ENCODE results near the gene CERS1.

CERS1 gene

DNA sequence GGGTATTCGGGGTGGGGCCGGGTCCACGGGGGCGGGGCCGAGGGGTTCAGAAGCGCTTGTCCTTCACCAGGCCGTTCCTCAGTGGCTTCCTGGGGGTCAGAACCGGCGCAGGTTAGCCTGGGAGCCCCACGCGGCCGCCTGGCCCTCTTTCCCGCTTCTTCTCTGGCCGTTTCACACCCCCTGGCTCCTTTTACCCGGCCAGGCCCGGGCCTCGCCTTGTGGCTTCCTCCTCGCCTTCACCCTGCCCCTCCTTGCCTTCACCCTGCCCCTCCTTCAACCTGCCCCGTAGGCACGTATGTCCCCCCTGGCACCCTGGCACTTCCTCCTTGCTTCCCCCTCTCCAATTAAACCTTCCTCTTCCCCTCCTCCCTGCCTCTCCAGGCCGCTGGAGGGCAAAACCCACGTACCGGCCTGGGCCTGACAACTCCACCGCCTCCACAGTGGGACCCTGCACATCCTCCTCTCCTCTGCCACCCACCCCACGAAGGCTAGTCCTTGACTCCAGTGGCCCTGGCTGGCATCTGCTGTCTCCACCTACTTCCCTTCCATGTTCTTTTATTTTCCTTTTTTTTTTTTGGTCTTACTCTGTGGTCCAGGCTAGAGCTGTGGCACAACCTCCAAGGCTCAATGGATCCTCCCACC lies 25.3 kb downstream of the CERS1 start:
- no peak for DNase-seq (ENCODE audit: low read depth)

GRCh38 chr19:18869781-18870530 lies 26.0 kb downstream of the CERS1 start:
- no peak for DNase-seq (ENCODE audit: low read depth)

GRCh38 chr19:18869023-18869618 lies 26.8 kb downstream of the CERS1 start:
- no peak for DNase-seq (ENCODE audit: low read depth)

DNA sequence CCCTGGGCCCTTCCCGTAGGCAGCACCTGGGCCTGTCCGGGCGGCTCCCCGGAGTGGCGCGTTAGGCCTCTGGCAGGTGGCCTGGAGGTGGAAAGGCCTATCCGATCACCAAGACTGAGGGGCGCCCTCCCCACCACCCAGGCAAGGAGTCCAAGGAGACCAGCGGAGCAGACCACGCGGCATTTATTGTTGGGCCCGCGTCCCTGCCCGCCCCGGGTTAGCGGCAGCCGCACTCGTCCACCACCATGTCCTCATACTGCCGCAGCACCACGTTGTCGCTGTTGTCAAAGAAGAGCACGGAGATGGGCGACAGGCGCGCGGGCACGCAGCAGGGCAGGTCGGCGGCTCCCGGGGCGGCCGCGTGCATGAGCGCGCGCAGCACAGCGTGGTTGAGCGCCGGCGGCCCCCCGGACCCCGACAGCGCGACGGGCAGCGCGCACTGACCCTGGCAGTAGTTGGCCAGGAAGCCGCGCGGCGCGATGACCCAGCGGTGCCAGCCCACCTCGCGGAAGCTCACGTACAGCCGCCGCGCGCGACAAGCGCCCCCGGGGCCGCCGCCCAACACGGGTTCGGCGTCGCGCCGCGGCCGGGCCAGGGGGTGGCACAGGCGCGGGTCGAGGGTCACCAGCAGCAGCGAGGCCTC lies 27.5 kb downstream of the CERS1 start:
- DNase-seq (ENCODE audit: low read depth), result no peak

DNA sequence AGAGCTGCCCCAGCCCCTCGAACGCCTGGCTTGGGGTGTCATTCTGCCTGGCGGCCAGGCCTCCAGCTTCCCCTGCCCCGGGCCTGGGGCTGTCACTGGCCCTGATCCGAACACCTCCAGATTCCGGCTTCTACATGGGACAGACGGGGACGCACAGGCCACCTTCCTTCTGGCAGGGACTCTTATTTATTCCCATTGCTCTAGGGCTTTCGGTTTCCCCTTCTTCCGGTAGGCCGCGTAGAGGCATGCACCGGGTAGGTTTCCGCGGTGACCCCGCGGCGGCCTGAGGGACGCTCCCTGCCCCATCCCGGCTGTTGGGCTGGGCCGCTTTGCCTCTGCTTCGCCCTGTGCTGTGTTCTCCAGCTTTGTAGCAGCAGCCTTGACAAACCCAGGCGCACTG lies 28.2 kb downstream of the CERS1 start:
- DNase-seq (ENCODE audit: low read depth), result no peak

DNA sequence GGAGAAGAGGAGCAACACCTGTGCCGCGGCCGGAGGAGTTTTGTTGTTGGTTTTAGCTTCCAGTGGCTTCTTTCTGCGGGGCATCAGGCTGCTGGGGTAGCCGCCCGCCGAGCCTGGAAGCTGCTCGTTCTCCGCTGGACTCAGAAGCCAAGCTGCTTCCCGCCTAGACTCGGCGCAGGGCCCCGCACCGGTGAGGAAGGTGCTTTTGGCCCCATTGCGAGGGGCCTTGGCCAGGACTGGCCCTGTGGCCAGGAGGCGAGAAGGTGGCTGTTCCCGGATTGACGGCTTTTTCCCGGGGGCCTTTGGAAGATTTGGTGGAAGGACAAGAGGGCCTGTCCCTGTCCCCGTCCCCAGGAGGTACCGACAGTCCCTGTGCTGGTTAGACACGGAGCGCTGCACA lies 28.8 kb downstream of the CERS1 start:
- no peak for DNase-seq (ENCODE audit: low read depth)

DNA sequence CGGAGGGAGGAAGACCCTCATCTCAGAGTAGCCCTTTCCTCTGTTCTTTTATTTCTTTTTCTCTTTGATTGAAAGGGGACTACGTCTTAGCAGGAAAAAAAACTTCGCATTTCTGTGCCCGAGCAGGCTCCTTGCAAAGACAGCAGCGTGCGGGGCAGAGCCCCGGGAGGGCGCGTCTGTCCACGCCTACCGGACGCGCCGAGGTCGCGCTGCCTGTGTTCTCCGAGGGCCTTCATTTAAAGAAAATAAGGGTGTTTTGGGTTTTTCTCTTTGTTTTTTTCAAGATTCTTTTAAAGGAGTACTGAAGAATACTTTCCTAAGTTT lies 29.2 kb downstream of the CERS1 start:
- no peak for DNase-seq (ENCODE audit: low read depth)

DNA sequence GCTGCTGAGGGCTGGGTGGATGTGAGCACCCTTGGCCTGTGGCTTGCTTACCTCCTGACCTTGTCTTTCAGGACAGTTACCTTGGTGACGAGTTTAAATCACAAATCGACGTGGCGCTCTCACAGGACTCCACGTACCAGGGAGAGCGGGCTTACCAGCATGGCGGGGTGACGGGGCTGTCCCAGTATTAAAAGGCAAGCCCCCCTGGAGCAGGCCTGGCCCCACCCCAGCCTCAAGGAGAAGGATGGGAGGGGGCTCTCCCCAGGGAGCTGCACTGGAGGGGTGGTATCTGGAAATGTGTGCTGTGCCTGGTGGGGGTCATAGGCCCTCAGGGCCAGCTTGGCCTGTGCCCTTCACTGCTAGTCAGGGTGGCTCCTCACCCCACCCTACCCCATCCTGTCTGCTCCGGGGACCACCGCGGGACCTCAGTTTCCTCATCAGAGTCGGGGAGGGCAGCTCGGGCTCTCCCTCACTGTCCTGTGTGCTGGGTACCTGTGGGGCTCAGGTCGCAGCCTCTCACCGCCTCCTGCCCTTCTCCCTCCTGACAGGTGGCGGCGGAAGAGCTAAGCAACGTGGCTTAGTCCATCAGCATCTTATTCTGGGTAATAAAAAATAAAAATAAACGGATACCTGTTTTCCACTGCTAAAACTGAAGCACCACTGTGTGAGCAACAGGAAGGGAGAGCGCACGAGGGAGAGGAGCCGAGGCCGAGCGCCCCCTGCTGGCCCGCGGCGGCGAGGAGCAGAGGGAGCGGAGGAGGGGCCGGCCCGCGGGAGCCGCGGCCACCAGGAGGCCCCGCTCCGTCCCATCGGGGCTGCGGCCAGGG lies 29.8 kb downstream of the CERS1 start:
- DNase-seq (ENCODE audit: low read depth), result peak; percentile 15

DNA sequence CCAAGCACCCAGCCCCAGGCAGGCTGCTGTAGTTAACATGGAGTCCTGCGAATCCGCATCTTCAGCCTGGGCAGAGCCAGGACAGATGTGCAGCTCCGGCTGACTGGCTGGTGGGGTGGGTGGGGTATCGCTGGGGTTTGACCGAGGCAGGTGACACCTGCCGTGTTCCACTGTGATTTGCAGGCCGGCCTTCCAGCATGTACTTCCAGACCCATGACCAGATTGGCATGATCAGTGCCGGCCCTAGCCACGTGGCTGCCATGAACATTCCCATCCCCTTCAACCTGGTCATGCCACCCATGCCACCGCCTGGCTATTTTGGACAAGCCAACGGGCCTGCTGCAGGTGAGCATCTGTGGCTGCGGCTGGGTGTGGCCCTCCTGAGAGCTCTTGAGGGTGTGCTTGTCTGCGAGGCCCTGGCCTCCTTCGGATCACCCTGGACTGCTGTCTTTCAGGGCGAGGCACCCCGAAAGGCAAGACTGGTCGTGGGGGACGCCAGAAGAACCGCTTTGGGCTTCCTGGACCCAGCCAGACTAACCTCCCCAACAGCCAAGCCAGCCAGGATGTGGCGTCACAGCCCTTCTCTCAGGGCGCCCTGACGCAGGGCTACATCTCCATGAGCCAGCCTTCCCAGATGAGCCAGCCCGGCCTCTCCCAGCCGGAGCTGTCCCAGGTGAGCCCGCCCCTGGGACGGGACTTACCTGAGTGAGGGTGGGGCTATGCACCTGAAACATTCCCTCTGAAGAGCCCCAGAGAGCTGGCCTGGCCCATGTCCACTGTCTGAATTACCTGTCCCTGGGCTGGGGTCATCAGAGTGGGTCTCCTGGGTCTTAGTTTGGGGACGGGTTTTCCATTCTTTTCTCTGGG lies 30.6 kb downstream of the CERS1 start:
- no peak for DNase-seq (ENCODE audit: low read depth)

DNA sequence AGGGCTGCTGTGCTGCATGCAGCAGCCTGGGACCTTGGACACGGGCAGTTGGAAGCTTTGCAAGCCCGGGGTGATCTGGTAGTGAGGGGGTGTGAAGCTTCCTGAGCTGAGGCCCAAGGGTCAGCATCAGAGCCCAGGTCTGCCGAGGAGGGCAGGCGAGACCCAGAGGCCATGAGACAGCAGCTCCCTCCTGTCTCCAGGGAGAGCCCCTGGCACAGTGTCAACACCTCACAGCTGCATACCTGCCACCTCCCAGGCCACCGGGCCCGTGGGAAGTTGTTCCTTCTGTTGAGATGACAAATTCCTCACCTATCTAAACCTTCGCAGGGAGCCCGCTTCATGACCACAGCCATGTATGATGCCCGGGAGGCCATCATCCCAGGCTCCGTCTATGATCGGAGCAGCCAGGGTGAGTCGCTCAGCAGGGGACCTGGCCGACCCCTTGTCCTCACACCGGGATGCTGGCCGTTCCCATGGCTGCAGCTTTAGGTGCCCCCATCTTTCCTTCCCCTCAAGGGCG lies 32.1 kb downstream of the CERS1 start:
- no peak for DNase-seq (ENCODE audit: low read depth)

DNA sequence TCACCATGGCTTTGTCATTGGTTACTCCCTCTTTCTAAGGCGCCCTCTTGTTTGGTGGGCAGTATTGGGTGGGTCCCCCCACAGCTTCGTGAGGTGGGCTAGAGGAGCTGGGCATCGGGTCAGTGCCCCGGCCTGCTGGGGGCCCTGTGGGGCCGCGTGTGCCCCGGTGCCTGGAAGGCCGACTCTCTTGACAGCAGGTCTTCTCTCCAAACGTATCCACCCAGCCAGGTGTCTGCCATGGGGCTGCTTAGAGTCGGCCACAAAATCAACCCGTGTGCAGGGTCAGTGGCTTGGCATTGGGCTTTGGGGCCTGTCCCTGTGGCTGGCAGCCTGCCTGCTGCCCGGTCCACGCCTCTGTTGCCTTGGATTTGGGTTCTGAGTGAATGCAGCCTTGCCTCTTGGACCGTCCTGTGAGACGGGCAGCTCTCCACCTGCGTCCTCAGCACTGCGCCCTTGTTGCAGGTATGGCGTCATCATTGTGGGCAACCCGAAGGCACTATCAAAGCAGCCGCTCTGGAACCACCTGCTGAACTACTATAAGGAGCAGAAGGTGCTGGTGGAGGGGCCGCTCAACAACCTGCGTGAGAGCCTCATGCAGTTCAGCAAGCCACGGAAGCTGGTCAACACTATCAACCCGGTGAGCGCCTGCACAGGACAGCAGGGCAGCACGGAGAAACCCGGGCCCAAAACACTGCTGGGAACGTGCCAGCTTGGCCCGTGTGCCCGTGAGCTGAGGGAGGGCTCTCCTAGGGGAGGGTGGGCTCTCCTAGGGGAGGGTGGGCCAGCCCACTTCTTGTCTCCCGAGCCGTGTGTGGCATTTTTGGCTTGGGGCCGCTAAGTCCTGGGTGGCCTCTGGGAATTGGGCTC lies 32.7 kb downstream of the CERS1 start:
- no peak for DNase-seq (ENCODE audit: low read depth)

- DNase-seq (ENCODE audit: low read depth), result no peak
Observed at GRCh38 chr19:18861917-18862316, 34.0 kb downstream of the CERS1 start.

- no peak for DNase-seq (ENCODE audit: low read depth)
Observed at GRCh38 chr19:18861235-18861634, 34.7 kb downstream of the CERS1 start.

DNA sequence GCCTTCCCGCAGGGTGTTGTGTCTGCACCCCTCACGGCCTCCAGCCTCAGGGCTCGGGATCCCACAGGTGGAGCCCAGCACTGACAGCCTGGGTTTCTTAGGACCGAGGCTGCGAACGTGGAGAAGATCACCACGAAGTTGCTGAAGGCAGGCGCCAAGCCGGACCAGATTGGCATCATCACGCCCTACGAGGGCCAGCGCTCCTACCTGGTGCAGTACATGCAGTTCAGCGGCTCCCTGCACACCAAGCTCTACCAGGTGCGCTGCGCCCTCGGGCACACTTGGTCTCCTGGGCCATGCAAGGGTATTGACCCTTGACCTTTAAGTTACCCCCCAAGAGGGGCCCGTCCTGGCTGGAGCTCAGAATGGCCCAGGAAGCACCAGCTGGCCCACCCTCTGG lies 35.2 kb downstream of the CERS1 start:
- DNase-seq (ENCODE audit: low read depth), result no peak

- no peak for DNase-seq (ENCODE audit: low read depth)
Observed at GRCh38 chr19:18860302-18860700, 35.7 kb downstream of the CERS1 start.

DNA sequence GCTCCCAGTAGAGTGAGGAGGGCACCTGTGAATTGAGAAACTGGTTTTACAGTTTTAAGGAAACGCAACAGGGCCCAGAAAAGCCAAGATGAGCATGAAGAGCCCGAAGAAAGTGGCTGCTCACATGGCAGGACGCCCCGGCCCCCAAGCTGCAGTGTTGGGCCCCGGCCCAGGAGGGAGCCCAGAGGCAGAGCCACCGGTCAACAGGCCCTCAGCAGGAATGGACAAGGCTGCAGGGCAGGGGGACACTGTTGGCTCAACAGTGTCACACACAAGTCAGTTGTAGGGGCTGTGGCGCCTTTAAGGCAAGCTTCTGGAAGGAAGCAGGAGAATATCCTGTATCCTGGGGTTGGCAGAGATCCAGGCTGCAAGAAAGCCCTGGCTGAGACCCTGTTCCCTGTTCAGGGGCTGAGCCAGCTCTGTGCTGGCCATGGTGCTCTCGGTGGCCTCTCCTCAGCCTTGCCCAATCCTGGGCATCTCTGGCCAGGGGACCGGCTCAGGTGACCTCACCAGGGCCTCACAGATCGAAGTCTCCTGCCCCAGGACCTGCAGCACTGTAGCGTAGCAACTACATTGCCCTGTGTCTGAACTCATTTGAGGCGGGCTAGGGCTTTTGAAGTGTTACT lies 36.2 kb downstream of the CERS1 start:
- no peak for DNase-seq (ENCODE audit: low read depth)

DNA sequence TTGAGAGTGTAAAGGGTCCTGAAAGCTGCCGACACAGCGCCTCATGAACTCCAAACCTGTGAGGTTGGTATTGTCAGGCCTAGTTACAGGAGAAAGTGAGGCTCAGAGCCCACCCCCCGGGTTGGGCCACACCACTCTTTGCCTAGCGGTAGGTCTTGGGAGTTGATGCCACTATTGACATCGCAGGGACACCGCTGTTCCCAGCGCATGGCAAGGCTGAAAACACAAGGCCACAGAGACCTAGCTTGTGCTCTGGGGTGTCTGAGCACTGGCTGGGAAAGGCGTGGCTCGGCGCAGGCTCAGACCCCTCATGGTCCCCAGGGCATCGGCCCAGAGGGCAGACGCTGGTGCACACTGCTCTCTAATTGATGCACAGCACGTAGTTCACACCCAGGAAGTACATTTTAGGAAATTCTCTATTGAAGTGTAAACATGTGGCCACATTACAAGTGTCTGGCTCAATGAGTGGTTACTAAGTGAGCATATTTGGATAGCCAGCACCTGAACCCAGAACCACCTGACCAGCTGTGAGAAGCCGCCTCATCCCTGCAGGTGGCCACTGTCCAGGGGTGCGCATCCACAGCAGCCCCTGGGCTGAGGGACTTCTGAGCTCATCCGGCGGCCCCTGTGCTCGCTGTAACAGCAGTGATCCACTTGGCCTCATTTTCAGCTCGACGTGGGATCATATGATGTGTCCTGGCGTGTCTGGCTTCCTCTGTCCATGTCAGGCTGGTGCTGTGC lies 36.9 kb downstream of the CERS1 start:
- no peak for DNase-seq (ENCODE audit: low read depth)

DNA sequence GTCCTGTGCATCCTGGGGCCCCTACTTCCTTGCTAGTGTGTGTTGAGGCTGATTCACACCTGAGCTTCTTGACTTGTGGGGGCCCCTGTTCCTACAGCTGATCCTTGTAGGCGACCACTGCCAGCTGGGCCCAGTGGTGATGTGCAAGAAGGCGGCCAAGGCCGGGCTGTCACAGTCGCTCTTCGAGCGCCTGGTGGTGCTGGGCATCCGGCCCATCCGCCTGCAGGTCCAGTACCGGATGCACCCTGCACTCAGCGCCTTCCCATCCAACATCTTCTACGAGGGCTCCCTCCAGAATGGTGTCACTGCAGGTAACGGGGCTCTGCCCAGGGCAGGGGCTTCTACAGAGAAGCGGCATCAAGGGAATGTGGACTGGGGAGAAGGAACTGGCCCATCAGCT lies 38.7 kb downstream of the CERS1 start:
- DNase-seq (ENCODE audit: low read depth), result no peak
